NB4 (cell line): Measurements from ENCODE around the gene TPM1.

Experiments used
- MYC ChIP-seq: IDR thresholded peaks from 2 replicates; pipeline ENCODE4 v1.6.1; 2011; ENCODE audit warnings: low read depth, low read length
- POLR2A ChIP-seq: IDR thresholded peaks from 2 replicates; pipeline ENCODE4 v1.6.1; 2011; ENCODE audit warnings: mild to moderate bottlenecking; ENCODE audit not compliant: insufficient read length; ENCODE audit errors: extremely low read depth
- TF ChIP-seq, protein P1 (sequence below): IDR thresholded peaks from one replicate; pipeline ENCODE4 v1.5.1; 2012; ENCODE audit warnings: low read depth, low read length

DNA sequence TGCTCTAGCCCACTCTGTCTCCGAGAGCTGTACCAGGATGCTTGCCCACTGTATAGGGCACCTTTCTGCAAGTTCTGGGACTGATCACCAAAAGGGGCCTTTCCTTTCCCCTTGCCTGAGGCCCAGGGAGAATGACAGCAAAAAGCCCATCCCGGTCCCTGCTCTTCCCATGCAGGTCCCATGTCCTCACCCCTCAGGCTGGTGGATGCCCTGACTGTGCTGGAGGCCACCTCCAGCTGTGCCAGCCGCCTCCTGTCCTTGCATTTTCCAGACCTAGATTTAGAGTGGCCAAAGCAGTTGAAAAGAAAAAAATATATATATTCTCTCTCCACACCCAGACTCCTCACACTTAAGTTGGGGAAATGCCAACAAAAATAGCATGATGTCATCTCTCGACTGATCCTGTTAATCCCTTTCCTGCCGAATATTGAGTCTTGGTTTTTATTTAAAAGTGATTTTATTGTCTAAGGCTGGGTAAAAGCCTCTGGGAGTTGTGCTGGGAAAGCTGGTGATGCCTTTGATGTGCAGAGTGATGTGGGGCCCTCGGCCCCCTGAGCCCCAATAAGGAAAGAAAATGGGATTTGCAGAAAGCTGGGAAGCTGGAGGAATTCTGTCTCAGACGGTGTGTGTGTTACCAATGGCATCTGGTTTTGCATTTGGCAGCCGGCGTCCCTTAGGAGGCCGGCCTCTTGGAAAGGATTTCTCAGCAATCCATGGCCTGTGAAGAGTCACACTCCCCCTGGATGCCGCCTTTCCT lies 29.3 kb upstream of the TPM1 start:
- TF ChIP-seq, protein P1, sequence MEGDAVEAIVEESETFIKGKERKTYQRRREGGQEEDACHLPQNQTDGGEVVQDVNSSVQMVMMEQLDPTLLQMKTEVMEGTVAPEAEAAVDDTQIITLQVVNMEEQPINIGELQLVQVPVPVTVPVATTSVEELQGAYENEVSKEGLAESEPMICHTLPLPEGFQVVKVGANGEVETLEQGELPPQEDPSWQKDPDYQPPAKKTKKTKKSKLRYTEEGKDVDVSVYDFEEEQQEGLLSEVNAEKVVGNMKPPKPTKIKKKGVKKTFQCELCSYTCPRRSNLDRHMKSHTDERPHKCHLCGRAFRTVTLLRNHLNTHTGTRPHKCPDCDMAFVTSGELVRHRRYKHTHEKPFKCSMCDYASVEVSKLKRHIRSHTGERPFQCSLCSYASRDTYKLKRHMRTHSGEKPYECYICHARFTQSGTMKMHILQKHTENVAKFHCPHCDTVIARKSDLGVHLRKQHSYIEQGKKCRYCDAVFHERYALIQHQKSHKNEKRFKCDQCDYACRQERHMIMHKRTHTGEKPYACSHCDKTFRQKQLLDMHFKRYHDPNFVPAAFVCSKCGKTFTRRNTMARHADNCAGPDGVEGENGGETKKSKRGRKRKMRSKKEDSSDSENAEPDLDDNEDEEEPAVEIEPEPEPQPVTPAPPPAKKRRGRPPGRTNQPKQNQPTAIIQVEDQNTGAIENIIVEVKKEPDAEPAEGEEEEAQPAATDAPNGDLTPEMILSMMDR: no peak
- TF ChIP-seq POLR2A: no peak
- no peak for TF ChIP-seq MYC
